Nucleus accumbens (tissue), 56 donors: ENCODE results near the gene TRIM43B.
"Not testable (repeated sequence)": the region's sequence is repeated elsewhere in the genome, so short reads cannot be mapped to it uniquely, and the experiment has no call there.

ENCODE experiments used
- DNase-seq, 56 donors: peaks; one replicate each; lab custom pipeline; 2025; lab: John Stamatoyannopoulos, UW

The TRIM43B gene

DNA sequence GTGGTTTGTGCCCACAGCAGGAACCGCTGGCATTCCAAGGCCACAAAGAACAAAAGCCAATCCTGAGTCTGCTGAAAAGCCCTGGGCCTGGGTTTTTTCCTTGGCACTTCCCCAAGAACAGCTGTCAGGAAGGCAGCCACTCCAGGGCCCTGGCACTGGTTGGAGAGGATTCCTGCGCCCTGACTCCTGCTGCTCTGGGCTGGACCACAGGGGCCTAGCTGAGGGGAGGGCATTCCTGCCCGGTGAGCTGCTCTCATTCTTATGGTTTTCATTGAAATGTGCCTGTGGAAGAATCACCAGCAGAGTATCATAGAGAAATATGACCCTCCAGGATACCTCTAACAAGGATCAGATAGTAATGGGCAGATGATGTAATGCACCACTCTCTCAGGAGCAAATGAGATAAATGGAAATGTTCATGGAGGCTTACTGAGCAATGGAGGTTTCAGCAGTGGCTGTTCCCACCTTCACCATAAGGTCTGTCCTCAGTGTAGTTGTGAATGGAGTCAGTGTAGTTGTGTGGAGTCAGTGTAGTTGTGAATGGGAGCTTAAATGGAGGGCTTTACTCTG, 50.0 kb downstream of the TRIM43B start:
- DNase-seq: peak in 2 of 56 donors; percentile 21 to 27

DNA sequence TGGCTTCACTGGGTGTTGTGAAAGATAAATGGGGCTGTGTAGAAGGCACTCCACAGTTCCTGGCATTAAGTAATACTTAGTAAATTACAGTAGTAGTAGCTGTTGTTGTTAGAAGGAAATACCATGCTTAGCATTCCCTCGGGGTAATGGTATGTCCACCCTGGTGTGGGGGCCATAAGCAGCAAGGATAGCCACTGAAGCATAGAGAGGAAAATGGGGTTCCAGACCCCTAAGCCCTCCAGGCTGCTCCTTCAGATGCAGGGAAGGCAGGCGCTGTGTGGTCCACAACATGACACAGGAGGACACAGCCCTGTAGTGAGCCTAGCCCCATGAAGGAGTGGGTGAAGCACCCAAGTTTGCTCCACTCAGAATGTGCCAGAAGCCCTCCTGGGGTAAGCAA, 50.6 kb downstream of the TRIM43B start:
- peak in 1 of 56 donors; percentile 5 for DNase-seq

DNA sequence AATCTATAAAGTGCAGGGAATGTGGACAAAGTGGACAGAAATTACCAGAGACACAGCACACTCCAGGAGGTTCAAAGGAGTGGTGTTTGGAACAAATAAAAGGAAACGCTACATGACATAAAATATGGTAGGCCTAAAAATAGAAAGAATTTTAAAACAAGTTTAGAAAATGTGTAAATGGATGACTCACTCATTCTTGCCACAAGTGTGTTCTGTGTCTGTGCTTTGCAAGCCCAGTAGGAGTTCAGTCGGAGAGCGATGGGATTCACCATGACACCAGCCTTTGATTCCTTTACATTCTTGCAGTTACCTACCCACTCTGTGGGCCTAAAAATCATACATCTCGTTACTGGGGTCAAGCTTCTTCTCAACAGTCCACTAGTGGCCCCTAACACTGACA, 51.2 kb downstream of the TRIM43B start:
- not testable (repeated sequence) for DNase-seq

DNA sequence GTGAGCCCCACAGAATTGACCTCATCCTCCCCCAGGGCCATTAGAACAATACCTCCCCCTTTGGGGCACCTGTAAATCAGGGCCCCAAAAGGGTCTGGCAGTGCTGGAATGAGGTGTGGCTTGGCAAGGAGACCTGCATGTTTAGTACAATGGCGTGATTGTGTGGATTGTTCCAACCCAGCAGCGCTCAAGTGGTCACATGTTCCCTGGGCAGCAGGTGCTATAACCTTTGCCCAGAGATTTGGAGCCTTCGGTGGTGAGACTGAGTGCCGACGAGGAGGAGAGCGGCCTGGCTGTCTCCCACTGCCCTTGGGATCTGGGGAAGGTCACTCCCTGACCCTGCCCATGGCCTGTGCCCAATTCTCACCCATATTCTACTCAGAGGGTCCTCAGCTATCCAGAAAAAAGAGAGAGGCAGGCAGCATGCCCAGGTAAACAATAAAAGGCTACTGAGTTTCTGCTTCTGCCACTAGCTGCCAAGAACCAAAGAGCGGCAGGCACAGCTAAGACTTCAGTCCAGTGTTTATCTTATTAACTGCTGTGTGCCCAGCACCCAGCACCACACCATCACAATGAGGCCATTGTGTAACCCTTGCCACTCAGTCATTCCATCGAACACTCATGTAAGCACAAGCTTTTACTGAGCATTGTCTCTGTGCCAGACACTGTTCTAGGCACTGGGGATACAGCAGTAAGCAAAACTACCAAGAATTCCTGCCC, 54.6 kb downstream of the TRIM43B start:
- DNase-seq: not testable (repeated sequence)

DNA sequence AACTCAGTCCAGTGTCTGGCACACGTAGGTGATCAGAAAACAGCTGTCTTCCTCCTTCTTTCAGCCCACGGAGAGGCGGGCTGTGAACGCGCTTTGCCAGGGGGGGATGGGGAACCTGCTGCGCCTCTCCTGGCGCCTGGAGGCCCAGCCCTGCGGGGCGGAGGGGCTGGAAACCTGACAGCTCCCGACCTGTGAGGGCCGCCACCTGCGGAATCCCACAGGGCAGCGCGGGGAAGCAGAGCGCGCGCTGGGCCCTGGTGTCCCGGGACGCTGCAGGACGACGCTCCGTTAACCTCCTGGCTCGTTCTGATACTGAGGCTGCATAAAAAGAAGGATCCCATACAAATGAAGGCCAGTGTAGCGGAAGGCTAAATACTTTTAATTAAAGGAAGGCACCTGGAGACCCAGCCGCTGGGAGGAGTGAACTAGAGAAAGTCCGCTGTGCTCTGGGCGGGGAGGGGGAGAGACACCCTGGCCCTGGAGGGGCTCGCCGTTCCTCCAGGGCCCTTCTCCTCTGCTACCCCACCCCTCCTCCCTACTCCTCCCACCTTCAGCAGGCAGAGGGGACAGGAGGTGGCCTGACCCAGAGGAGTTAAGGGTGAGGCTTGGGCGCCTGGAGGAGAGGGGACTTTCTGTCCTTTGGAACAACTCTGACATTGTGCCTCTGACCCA, 57.2 kb downstream of the TRIM43B start:
- DNase-seq: not testable (repeated sequence)
